ENCODE results near the gene GASK1A.
A peak's percentile ranks its signal among the peaks of the same experiment; 100 is the strongest.

GASK1A gene

DNA sequence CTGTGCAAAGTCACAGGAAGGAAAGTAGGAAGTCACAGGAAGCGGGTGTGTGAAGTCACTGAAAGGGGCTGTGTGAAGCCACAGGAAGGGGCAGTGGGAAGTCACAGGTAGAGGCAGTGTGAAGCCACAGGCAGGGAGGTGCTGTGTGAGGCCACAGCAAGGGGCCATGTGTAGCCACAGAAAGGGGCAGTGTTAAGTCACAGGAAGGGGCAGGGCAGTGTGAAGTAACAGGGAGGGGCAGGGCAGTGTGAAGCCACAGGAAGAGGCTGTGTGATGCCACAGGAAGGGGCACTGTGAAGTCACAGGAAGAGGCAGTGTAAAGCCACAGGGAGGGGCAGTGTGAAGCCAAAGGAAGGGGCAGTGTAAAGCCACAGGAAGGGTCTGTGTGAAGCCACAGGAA lies 36.5 kb downstream of the GASK1A start:
- DNase-seq = no peak

DNA sequence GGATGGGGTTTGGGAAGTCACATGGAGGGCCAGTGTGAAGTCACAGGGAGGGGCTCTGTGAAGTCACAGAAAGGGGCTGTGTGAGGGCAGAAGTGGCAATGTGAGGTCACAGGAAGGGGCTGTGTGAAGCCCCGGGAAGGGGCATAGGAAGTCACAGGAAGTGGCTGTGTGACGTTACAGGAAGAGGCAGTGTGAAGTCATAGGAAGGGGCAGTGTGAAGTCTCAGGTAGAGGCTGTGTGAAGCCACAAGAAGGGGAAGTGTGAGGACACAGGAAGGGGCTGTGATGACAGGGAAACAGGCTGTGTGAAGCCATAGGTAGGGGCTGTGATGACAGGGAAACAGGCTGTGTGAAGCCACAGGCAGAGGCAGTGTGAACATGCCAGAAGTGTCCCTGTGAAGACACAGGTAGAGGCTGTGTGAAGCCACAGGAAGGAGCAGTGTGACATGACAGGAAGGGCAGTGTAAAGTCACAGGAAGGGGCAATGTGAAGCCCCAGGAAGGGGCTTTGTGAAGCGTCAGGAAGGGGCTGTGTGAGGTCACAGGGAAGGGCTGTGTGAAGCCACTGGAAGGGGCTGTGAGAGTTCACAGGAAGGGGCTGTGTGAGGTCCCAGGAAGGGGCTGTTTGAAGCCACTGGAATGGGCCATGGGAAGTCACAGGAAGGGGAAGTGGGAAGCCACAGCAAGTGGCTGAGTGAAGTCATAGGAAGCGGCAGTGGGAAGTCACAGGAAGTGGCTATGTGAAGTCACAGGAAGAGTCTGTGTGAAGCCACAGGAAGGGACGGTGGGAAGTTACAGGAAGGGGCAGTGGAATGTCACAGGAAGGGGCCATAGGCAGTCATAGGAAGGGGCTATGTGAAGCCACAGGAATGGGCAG lies 37.1 kb downstream of the GASK1A start:
- DNase-seq = no peak

DNA sequence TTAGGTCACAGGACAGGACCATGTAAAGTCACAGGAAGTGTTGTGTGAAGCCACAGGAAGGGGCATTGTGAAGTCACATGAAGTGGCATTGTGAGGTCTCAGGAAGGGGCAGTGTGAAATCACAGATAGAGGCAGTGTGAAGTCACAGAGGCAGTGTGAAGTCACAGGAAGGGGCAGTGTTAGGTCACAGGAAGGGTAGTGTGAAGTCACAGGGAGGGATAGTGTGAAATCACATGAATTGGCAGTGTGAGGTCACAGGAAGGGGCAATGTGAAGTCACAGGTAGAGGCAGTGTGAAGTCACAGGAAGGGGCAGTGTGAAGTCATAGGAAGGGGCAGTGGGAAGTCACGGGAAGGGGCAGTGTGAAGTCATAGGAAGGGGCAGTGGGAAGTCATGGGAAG lies 37.9 kb downstream of the GASK1A start:
- DNase-seq = no peak

DNA sequence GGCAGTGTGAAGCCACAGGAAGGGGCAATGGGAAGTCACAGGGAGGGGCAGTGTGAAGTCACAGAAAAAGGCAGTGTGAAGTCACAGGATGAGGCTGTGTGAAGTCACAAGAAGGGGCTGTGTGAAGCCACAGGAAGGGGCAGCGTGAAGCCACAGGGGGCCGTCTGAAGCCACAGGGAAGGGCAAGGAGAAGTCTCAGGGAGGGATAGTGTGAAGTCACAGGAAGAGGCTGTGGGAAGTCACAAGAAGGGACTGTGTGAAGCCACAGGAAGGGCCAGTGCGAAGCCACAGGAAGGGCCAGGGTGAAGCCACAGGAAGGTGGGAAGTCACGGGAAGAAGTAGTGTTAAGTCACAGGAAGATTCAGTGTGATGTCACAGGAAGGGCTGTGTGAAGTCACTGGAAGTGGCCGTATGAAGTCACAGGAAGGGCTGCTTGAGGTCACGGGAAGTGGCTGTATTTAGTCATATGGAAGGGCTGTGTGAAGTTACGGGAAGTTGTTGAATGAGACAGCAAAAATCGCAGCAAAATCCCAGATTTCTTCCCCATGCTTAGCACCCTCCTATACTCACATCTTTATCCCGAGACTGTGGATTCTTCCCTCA lies 38.6 kb downstream of the GASK1A start:
- DNase-seq = no peak

DNA sequence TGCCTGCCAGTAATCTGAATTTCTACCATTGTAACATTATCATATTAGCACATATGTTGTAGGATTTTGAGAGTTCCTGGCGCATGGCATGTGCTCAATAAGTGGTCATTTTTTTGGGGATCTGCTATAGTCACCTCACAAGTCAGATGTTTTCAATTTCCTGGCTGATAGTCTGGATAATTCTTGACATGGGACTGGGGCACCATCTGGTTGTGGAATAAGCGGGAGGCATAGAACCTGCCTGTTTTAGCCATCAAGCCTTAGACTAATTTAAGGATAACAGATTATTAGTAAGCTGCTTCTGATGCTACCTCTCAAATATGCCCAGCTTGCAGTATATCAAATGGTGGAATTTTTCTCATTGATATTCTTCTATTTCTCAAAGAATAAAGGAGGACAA lies 39.1 kb downstream of the GASK1A start:
- no peak for DNase-seq

DNA sequence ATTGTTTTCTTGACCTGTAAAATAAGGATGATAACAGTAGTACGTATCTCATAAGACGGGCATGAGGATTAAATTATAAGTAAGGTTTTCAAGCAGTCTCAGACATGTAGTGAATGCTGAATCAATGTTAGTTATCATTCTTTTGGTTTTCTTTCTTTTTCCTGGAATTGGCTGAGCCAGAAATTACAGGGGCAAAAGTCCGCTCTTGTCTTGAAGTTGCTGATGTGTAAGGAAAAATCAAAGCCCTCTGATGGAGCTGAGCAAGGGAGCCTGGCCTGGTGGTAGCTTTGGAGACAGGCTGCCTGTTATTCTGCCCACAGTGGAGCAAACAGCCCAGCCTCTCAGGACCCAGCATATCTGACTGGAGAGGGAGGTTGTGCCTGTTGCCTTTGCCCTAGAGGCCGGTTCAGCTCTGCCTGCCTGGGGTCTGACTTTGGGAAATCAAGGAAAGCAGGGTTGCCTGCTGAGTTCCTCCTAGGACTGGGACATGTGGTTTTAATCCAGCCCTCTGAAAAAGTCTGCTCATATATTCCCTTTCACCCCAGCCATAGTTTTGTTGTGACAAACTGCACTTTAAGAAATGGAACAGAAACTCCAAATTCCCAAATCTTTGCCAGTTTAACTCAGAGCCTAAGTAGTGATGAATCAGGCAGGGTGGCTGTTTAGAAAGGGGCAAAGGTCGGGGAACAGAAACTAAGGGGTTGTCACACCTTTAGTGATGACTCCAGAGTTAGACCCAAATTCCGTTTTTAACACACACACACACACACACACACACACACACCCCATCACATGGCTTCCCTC lies 40.1 kb downstream of the GASK1A start:
- DNase-seq = no peak

DNA sequence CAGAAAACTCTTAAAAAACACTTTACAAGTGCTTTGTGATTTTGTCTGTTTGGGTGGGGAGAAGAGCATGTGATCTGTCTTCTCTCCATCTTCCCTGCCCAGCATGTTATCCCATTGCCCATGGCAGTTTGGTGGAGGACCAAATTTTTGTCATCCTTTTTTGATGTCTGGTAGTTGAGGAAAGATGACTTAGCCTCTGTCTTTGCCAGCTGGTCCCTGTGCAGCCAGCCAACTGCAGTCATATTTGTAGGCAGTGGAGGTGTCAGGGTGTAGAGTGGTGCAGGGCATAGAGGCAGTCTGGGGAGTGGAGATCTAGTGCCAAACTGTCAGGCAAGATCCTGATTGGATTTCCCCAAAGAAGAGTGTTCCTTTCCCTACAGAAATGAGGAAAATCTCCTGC lies 40.7 kb downstream of the GASK1A start:
- no peak for DNase-seq

DNA sequence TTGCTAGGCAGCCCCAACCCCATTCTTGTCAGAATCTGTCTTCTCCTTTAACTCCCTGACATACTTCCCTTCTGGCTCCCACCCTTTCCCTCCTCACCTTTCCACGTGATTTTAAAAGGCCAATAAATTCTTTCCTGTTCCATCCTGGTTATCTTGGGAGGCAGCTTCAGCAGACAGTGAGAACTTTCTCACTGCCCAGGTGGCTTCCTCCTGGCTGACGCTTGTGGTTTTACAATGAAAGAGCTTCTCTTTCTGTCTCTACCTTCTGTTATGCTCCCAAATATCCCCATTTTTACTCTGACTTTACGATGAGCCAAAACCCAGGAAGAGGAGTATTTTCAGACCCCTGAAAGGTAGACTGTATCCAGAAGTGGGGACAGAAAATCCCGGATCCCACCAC lies 42.1 kb downstream of the GASK1A start:
- DNase-seq = no peak

DNA sequence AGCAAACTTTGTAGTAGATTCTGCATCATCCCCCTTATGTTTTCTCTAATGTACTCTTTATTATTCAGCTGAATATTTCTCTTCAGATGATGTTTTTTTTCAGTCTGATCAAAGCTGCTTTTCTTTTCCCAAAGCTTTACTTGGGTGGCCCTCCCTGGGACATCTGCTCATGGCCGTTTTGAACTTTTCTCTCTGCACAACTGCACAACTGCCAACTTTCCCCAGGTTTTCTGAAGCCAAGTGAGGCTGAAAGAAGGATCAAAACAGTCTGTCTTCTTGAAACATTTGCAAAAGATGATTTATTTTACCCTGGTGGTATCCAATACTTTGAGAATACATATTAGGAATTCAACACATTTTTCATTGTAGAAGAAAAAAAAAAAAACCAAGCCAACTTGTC lies 43.0 kb downstream of the GASK1A start:
- DNase-seq = no peak

DNA sequence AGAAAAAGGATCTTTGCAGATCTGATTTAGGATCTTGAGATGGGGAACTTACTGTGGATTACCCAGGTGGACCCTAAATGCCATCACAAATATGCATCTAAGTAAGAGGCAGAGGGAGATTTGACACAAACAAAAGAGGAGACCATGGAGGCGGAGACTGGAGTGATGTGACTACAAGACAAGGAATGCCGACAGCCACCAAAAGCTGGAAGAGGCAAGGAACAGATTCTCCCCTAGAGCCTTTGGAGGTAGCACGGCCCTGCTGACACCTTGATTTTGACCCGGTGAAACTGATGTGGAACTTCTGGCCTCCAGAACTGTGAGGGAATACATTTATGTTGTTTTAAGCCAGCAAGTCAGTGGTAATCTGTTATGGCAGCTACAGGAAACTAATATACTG lies 44.0 kb downstream of the GASK1A start:
- no peak for DNase-seq

DNA sequence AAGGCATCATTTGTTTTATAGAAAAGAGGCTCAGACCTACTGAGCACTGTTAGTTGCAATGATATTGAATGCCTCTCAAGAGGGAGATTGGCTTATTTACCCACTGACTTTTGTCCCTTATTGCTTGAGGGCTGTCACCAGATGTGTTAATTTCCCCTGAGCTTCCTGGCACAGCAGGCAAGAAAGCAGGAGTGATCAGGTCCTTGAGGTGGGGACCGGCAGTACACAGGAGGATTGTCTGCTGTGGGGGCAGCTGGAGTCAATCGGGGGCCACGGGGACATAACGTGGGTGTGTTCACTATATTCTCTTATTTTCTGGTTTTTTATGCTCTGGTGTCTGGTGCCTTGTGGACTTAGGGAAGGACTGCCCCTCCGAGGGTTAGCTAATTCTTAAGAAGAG lies 44.6 kb downstream of the GASK1A start:
- DNase-seq = no peak

DNA sequence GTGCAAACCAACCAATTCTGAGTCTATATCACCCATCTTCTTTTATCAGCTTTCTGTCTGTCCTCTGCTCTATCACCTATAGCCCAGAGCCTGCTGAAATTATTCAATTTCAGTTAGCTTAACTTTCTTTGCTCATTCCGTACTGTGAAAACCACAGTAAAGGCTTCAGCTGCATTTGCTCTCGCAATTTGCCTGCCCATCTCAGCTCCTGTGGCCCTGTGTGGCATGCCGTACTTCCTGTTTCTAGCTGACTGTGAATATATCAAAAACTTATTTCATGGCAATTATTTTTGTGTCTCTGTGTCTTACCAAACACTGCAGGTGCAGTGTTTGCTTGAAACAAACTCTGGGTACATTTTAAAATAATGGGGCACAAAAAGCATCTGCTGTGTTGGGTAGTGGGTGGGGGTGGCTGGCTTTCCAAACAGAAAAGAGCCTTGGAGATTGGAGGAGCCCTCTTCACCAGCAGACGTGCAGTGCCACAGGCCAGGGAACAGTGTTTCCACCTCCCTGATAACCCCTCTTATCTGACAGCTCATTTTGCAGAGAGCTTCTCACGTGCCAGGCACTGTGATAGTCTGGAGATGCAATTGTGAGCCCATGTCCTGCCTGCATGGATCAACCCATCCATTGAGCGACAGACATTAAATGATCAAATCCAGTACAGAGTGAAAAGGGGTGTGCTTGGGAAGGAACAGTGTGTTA lies 45.2 kb downstream of the GASK1A start:
- peak; percentile 65 for DNase-seq

DNA sequence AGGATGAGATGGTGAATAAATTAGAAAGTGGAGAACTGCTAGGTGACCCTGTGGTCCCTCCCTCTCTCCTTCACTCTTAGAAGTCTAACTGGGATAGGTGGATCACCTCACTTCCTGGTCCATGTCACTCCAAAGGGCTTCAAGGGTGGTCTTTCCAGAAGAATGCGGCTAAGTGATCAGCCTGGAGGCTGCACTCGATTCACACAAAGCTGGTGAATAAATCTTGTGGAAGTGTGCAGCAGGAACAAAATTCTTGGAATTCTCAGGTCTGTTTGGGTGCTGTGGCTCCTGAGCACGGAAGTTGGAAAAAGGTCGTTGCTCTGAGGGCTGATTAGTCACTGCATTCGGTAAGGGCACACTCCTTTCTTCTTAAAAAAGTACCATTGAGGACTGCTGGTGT lies 46.3 kb downstream of the GASK1A start:
- DNase-seq = no peak

DNA sequence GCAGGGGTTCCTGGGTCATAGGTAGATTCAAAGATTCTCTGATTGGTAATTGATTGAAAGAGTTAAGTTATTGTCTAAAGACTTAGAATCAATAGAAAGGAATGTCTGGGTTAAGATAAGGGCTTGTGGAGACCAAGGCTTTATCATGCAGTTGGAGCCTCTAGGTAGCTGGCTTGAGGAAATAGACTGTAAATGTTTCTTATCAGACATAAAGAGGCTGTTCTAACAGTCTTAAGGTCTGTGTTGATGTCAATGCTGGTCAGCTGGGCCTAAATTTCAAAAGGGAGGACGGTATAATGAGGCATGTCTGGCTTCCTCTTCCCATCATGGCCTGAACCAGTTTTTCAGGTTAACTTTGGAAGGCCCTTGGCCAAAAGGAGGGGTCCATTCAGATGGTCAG lies 48.9 kb downstream of the GASK1A start:
- DNase-seq = no peak

DNA sequence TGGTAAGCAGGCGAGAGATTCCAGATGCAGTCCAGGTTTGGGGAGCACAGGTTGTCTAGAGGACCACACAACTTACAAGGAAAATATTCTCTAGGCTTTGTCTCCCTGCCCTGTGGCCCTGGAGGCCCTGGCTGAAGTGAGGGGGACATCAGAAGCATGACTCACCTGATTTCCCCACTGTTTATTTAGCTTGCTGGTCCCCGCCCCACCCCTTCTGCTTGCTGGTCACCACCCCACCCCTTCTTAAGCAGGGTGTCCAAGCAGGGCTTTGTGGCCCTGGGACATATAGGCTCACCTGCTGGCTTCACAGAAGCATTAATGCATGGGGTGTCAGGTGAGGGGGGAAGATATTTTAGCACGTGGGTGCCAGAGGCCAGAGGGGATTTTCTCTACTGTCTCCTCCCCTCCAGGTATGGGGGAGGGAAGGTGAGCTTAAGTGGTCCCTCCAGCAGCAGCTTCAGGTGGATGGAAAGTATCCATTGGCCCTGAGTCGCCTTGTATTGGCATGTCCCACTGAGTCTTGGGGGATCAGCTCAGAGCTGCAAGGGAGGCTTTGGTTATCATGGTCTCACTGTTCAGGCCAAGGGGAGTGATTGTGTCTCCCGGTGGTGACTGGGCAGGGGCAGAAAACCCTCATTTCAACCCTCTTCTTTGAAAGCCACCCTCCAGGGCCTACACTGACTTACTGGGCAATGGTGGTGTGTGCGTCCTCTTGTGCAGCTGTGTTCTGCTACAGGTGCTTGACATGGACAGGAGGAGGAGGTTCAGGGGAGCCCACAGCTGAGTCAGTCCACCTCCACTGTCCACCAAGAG lies 49.8 kb downstream of the GASK1A start:
- no peak for DNase-seq

DNA sequence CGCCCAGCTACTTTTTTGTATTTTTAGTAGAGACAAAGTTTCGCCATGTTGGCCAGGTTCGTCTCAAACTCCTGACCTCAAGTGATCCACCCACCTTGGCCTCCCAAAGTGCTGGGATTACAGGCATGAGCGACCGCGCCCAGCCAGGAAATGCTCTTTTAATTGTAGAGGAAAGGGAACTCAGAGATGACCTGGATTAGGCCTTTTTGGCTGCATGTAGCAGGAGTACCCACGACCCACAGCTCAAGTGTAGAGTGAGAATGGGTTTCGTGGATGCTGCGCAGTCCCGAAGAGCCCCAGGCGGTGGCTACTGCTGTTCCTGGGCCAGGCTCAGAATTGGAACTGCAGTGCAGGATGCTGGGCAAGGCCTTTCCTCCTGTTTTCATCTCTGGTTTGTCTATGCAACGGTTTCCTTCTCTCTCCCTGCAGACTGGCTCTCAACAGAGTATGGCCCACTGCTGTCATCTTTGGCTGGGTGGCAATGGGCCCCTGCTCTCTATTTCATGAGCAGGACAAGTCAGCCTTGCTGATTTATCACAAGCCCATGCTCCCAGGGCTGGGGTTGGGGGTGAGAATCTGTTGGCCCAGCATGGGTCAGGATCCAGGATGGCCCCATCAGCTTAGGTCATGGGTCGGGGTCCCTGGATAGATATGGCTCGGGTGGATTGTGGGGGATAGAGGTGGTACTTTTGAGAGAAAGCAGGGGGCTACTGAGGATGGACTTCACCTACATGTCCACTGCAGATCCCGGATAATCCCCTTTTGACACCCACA lies 51.2 kb downstream of the GASK1A start:
- no peak for DNase-seq

DNA sequence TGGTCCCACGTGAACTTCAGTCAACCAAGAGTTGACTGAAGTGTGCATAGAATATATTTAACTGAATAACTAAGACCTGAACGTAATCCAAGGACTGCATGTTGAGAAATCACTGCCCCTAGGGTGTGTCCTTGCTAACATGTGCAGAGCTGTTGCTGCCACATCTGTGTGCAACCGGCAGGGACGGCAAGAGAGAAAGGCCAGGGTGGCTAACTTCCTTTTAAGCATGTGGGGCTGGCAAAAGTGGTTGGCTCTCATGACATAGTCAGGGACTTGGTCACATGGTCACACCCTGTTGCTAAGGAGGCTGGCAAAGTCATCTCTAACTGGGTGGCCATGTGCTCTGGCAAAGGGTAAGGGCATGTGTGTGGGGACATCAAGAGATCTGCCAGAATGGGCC lies 52.4 kb downstream of the GASK1A start:
- DNase-seq = no peak

DNA sequence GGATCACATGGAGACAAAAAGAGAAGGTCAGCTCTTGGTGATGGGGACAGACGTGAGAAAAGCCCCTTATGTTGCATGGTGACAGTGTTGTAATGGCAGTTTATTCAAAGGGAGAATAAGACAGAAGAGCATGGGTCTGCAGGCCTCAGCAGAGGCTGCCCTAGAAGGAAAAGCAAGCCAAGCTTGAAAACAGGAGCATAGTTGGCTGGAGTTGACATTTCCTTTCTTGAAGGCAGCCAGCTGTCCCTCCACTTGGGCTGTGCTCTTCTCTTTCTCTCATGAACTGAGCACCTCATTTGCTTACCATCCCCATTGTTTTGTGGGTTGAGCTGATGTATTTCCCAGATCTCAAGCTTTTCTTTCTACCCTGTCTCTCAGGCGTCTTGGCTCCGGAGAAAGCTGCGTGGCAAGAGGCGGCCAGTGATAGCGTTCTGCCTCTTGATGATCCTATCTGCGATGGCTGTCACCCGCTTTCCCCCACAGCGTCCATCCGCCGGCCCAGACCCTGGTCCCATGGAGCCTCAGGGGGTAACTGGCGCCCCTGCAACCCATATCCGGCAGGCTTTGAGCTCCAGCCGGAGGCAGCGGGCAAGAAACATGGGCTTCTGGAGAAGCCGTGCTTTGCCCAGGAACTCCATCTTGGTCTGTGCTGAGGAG lies 52.9 kb downstream of the GASK1A start:
- no peak for DNase-seq

DNA sequence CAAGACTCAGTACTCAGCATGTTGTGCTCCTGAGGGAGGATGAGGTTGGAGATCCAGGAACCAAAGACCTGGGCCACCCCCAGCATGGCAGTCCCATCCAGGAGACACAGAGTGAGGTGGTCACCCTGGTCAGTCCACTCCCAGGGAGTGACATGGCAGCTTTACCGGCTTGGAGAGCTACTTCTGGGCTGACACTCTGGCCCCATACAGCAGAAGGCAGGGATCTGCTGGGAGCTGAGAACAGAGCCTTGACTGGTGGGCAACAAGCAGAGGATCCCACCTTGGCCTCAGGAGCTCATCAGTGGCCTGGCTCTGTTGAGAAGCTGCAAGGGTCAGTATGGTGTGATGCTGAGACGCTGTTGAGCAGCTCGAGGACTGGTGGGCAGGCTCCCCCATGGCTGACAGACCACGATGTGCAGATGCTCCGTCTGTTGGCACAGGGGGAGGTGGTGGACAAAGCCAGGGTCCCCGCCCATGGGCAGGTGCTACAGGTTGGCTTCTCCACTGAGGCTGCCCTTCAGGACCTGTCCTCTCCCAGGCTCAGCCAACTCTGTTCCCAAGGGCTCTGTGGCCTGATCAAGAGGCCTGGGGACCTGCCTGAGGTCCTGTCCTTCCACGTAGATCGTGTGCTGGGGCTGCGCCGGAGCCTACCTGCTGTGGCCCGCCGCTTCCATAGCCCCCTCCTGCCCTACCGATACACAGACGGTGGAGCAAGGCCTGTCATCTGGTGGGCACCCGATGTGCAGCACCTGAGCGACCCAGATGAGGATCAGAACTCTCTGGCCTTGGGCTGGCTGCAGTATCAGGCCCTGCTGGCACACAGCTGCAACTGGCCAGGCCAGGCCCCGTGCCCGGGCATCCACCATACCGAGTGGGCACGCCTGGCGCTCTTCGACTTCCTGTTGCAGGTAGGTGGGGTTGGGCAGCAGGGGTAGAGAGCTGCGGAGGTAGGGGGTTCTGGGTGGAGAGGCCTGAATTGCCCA lies 53.8 kb downstream of the GASK1A start:
- no peak for DNase-seq

DNA sequence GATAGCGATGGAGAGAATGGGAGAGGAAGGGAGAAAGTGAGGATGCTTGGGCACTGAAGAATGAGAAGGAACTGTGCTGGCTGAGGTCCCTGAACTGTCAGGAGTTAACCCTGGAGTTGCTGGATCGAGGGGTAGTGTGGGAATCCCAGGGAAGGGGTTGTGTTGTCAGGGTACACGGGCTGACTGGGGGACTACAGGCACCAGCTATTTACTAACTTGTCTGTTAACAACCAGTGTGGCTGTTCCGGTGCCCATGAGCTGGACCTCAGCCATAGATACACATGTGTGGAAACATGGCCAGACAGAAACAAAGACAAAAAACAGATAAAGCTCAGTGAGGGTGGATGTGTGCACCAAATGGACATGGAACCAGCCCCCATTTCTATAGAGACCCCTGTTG lies 55.1 kb downstream of the GASK1A start:
- no peak for DNase-seq

All from activated CD4-positive, alpha-beta T cell treated with anti-CD3 and anti-CD28 coated beads, Interleukin-10, Interleukin-2, amounts not matched to agents 100 ng/mL and 50 ng/mL, durations not matched to agents 16 hours and 8 hours (primary cell).